Activated CD4-positive, alpha-beta T cell treated with anti-CD3 and anti-CD28 coated beads for 24 hours (primary cell): ENCODE results near the gene MRPS26.
"Not testable (repeated sequence)": the region's sequence is repeated elsewhere in the genome, so short reads cannot be mapped to it uniquely, and the experiment has no call there.

Experiments
- DNase-seq, 2 donors: peaks; one replicate each; pipeline ENCODE4 v3.0.0-alpha.2; 2020; ENCODE audit warnings: low read depth in 2 of 2

Gene MRPS26

DNA sequence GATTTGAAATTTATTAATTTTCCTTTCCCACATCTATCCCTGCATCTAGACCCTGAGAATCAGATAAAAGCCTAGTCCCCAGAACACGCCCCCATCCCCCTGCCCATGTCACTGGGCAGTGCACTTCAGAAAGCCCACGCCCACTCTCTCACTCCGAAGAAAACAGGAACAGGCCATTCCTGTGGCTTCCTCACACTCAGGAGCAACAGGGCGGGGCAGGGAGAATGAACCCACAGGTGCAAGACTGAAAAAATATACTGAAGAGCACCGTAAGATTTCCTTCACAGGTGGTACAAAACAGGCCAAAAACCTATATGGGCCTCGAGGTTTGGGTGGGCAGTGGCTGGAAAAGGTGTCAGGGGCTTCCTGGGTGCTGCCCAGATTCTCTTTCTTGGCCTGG, 29.0 kb downstream of the MRPS26 start:
- no peak for DNase-seq

DNA sequence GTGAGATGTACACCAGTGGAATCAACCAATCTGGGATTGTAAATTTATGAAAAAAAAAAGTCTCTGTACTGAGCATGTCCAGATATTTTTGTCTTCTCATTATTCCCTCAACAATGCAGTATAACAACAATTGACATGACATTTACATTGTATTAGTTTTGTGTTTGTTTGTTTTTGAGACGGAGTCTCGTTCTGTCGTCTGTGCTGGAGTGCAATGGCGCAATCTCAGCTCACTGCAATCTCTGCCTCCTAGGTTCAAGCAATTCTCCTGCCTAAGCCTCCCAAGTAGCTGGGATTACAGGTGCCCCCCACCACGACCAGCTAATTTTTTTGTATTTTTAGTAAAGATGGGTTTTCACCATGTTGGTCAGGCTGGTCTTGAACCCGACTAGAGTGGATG, 29.5 kb downstream of the MRPS26 start:
- not testable (repeated sequence) for DNase-seq

DNA sequence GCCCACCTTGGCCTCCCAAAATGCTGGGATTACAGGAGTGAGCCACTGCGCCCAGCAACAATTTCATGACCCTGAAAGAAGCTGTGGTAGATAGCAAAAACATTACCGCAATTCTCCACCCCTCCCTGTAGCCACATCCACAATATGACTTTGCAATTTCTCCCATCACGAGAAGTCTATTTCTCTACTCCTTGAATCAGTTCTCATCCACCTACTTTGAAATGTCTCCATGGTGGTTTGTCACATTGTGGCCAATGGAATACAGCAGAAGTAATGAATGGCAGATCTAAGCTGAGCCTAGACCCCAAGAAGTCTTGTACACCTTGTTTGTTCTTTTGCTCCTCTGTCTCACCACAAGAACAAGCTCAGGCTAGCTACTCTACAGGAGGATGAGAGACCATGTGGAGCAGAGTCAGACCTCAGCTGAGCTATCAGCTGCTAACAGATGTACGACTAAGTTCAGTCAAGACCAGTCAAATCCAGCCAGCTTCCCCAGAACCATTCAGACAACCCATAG, 31.8 kb downstream of the MRPS26 start:
- DNase-seq = no peak

DNA sequence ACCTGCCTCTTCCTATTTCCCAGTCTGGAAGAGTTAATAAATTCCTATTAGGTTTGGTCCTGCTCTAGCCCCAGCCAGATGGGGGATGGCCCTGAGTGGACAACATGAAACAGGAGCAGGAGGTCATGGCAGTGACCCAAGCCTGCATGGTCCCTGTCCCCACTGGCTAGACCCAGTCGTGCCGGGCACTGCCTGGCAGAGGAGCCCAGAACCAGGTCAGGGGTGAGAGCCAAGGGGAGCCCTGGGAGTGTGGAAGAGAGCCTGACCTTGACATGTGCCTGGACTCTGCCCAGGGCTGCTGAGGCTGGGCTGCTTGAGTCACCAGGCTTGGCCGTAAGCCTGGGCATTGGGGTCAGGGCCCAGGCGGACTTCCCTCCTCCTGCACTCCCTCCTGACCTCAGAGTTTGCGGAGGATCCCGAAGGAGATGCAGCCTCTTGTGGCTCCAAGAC, 35.1 kb downstream of the MRPS26 start:
- no peak for DNase-seq

DNA sequence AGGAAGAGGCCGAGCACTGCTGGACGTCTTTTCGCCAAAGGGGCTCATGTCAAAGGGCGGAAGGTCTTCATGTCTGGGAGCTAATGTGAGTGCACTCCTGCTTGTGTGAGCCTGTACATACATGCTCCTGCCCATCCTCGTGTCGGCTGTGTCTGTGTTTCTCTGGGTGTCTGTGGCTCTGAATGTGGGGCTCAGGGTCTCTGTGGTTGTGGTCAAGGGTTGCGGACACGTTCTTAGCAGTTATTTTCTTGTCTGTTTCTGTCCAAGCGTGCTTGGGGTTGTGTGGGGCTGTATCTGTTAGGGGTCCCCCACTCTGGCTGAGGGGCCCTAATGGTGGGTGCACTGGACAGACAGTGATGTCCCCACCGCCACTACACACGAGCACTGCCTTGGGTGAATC, 35.8 kb downstream of the MRPS26 start:
- no peak for DNase-seq

DNA sequence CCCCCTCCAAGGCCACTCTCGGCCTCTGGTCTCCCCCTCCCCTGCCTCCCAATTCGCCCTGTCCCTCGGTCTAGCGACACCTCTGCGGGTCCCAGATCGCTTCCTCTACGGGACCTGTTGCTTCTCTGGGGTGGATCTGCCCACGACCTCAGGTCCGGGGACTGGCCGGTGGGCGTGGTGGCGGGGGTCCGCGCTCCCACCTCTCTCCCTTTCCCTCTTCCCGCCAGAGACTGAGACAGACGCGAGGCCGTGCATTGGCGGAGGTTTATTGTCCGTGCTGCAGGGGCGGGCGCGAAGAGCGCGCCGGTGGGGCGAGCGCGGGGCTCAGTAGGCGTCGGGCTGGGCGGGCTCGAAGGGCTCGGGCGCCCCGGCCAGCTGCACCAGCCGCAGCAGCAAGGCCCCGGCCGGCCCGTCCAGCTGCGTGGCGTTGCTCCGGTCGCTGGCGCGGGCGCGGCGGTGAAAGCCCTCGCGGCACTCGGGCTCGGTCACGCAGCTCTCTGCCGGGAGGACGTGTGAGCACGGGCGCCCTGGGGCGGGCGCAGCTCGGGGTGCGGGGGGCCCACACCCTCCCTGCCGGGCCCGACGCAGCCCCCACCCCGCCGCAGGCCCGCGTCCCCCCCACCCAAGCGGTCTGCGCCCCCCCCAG, 36.6 kb downstream of the MRPS26 start:
- DNase-seq = no peak

DNA sequence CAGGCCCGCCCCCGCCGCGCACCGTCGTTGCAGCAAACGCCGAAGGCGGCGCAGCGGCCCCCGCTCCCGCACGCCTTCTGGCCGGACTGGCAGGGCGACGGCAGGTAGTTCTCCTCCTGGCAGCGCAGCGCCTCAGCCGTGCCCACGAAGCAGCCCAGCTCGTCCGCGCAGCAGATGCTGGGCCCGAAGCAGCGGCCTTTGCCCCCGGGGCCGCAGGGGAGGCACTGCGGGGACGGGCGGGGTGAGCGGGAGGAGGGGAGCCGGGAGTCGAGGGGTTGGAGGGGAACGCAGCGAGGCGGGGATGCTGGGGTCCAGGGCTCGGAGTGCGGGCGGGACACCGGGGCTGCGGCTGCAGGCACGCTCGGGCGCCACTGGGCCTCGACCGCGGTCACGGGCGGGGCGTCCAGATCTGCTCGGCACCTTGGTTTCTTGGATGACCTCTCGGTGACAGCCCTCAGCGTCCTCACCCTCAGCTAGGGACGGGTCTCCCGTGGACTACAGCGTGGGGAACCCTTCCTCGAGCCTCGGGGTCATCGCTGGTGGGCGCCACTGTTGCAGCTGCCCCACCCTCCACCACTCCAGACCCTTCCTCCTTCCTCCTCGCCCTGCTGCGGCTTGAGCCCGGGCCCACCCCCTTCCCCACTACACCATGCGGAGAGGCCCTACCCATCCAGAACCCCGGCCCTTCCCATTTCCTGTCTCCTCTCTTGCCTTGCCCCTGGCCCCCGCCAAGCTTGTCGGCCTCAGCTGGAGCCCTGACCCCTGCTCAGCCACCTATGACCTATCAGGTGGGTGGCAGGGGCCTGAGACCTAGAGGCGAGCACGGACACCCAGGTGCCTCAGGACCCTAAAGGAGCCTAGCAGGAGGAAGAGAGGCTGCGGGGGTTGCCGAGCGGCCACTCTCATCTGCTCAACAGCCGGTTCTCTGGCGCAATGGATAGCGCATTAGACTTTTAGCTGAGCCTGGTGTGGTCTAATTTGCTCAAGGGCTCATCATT, 37.4 kb downstream of the MRPS26 start:
- DNase-seq = no peak

DNA sequence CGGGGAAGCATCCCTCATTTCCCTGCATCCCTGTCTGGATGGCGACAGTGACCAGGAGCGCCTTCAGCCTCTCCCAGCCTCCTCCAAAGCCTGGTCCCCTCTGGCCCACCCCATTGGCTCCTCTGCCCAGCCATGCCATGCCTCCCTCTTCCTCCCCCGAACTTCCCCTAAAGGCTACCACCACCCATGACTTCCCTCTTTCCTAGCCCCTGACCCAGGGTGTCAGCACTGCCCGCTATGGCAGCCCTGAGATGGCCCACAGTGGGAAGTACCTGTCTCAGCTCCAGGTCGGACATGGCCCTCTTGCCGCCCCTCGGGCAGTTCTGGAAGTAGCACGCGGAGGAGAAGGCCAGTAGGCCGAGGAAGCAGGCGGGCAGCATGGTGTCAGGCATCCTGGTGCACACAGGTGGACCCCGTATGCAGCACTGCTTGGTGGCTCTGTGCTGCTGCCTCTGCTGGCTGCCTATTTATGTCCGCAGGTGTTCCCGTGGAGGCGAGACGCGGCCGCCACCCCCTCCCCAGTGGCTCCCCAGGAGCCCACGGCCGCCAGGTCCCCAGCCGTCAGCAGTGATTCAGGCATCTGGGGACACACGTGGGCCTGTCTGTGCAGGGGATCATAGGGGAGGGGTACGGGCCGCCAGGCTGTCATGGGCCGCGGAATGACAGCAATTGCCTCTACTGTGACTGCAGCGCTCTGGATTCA, 38.6 kb downstream of the MRPS26 start, which contains the start of gene AVP:
TSS of gene AVP (minus strand) at position 442 of the 703 bp plus-strand sequence. CDS start at position 392, 50 bp downstream.
- no peak for DNase-seq

DNA sequence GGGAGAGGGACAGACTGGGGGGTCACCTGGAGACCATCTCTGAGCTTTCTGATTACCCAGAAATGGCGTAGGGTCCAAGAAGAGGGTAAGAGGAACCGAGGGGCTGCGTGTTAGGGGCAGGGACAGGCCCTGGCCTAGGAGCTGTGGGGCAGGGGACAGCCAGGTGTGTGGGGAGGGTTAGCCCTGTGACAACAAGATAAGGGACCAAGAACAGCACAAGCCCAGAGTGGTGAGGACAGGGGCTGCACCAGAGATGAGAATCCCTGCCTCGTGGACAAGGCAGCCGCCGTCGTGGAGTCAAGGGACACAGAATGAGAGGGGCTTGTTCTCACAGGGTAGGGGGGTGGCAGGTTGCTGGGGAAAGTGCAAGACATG, 39.1 kb downstream of the MRPS26 start:
- no peak for DNase-seq

DNA sequence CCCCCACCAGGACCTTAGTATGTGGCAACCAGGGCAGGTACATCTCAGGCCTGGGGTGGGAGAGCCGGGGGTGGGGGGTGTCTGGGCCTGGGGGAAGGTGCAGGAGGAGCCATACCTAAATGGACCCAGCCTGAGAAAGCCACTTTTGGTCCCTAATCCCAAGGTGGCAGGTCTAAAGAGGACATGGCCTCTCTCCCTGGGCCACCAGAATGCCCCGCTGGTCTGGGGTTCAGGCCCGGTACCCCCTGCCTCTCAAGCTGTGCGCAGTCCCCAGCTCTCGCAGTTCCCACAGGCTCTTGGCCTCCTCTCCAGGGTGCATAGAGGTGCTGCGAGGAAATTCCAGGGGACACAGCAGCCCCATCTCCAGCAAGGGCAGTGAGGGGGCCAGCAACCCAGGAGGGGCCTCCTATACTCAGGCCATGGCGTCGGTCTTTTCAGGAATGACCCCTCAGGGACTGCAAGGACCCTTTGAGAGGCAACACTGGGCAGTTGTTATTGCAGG, 39.8 kb downstream of the MRPS26 start:
- DNase-seq = no peak

DNA sequence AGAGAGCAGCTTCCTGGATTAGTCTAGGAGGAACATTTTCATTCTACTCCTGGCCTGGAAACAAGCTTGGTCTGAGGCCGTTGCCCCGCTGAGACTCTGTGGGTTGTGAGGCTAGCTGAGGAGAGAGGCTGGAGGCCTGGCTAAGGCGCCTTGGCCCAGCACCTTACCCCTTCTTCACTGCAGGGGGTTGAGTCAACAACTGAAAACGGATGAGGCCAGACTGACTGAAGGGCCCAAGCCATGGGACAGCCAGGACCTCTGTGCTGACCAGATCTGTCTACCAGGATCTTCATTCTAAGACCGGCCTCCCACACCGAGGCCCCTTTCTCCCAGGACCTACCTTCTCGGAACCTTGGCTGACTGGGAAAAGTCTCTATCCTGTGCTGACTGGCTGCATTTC, 42.2 kb downstream of the MRPS26 start:
- no peak for DNase-seq

DNA sequence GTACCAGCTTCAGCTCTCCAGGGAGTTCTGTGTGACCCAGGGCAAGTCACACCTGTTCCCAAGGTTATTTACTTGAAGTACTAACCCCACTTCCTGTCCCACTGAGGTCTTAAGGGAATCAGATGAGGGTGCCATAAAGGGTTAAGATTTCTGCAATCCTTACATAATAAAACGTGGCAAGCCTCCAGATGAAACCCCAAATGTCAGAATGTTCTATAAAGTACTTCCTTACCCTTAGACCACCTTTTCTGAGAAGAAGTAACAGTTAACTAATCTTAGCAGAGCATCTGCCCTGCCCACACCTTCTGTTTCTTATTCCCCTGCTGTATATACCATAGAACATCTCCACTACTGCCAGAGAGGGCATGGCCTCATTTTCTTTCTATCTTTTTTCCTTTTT, 44.7 kb downstream of the MRPS26 start:
- DNase-seq = no peak

DNA sequence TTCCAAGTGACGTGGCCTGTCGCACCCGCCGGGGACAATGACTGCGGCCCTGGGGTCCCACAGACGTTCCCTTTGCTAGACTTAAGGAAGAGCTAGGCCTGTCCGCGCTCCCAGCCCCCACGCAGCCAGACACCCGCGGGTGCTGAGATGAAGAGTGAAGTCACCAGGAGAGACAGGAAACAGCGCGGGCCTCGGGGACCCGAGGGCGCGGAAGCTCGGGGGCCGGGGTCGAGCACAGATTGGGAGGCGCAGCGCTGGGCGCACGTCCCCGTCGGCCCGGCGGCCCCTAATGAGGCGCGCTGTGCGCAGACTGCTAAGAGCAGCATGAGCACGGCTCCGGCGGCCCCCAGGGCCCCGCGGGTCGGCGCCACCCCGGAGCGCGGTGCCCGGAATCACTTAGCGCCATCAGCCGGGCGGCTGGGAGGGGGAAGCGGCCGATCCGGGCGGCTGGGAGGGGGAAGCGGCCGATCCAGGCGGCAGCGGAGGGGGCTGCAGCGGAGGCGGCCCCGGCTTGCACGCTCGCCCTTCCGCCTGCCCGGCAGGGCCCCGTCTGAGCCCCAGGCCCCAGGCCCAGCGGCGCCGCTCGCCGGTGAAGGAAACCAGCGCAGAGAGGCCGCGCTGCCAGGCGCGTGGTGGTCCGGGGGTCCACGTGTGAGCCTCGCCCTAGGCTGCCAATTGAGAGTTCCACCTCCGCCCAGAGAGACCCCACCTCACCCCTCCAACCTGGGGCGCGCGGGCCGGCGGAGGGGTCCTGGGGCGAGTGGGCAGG, 46.9 kb downstream of the MRPS26 start:
- DNase-seq = peak; percentile 14 to 35

DNA sequence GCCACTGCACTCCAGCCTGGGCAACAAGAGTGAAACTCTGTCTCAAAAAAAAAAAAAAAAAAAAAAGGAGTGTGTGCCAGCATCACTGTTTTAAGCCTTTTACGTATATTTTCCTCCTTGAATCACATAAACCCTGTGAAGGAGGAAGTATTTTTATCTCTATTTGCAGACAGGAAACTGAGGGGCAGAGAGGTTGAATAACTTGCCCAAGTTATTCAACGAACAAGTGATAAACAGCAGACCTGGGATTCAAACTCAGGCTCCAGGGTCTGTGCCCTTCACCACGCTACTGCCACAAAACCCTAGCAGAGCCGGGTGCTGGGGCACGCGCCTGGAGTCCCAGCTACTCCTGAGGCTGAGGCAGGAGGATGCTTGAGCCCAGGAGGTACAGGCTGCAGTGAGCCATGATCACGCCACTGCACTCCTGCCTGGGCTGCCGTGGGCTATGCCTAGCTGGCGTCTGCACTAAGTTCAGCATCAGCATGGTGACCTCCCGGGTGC, 48.1 kb downstream of the MRPS26 start:
- DNase-seq = no peak

DNA sequence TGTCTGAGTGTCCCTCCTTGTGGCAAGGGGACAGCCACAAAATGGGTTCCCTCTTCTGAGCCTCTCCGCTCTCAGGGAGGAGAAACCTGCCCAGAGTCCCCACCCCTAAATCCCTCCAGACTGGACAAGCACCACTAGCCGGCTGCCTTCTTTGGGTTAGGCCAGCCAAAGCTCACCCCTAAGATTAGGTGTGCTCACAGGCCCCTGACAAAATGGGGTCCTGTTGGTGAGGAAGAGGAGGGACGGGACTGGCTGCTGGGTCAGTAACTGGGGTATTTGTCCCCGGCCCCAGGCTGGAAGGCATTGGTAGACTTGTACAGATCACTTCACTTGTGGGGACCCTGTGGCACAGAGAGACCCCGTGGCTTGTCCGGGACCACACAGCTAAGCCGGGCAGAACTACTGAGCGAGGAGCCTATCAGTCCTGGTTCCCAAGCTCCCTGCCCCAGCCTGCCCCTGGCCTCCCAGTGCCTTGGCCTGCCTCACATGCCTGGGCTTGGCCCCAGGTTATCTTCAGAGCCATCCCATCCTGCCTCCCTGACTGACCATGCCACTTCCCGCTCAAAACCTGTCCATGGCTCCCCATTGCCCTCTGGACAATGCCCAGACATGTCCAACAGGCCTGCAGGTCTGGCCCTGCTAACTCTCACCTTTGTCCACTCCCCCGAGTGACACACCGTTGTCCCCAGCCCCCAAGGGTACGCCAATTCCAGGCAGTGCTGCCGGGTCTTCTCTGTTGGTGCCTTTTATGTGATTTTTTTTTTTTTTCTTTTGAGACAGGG, 49.2 kb downstream of the MRPS26 start:
- DNase-seq = no peak
